ENCODE results near the gene AMFR.
A peak's percentile ranks its signal among the peaks of the same experiment; 100 is the strongest.

AMFR gene

GRCh38 chr16:56332464-56333079 is 92.8 kb downstream of the AMFR start:
- no peak for DNase-seq (ENCODE audit: low read depth in 2 of 2)

DNA sequence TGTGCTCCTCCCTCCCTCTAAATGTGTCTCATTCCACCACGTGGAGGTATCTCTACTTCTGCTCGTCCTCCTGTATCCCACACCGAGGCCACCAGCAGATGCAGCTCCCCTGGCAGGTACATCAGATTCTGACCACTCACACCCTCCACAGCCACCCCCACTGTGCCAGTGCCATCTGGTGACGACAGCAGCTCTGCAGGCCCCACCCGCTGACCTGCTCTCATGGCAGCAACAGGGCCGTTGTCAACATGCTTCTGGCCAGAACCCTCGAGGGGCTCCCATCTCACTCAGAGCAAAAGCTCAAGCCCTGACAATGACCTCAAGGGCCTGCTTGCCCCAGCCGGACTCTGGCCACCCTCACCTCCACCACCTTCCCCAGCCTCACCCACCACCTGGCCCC is 93.4 kb downstream of the AMFR start:
- DNase-seq (ENCODE audit: low read depth in 2 of 2) = no peak

GRCh38 chr16:56331399-56331798 is 93.9 kb downstream of the AMFR start:
- DNase-seq (ENCODE audit: low read depth in 2 of 2) = no peak

GRCh38 chr16:56330476-56330875 is 94.9 kb downstream of the AMFR start:
- no peak for DNase-seq (ENCODE audit: low read depth in 2 of 2)

DNA sequence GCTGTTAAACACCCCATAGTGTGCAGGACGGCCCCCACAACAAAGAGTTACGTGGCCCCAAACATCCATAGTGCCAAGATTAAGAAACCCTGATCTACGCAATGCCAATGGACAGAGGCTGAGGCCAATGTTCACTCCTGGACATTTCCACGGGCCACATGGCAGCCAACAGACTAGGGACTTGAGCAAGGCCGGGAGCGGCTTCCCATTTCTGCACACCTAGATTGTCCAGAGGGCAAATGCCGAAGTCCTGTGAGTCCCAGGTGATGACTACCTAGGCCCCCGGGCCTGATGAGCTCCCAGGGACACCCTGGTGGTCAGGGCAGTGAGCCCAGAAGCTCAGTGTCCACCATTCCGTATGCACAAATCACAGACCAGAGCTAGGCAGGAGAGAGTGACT is 95.5 kb downstream of the AMFR start:
- no peak for DNase-seq (ENCODE audit: low read depth in 2 of 2)

GRCh38 chr16:56328276-56329022 is 96.9 kb downstream of the AMFR start:
- DNase-seq (ENCODE audit: low read depth in 2 of 2) = no peak

GRCh38 chr16:56327929-56328258 is 97.5 kb downstream of the AMFR start:
- DNase-seq (ENCODE audit: low read depth in 2 of 2) = no peak

DNA sequence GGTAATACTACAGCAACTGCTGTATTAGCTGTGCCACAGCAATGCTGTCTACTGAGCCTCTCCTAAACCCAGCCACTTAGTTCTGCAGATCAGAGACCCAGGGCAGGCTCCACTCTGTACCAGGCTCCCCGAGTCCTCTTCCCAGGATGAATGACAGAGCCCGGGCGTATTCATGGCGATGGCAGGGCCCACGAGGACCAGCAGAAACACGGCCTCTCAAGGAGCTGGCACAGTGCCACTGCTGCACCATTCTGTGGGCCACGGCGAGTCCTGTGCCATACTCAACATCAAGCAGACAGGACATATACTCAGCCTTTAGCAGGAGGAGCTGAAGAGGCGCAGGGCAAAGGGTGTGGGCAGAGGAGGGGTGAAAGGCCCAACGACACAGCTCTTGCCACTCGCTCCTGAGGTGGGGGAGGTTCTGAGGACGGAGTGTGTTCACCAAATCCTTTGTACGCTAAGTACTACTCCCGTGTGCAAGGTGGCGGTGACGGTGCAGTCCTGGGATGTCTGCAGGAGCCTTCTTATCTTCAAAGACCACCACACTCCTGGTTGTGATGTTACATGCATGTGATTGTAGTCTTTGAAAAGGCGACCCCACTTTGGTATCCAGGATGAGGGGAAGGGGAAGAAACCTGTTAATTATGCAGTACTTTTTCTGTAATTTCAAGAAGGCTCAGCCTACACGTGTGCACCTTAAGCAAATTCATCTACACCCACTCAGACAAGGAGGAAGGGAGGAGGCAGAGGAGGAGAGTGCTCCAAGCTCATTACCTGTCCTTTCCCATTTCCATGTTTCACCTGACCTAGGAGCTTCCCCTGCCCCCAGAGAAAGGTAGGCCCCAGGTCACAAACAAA is 98.0 kb downstream of the AMFR start:
- DNase-seq (ENCODE audit: low read depth in 2 of 2) = no peak

DNA sequence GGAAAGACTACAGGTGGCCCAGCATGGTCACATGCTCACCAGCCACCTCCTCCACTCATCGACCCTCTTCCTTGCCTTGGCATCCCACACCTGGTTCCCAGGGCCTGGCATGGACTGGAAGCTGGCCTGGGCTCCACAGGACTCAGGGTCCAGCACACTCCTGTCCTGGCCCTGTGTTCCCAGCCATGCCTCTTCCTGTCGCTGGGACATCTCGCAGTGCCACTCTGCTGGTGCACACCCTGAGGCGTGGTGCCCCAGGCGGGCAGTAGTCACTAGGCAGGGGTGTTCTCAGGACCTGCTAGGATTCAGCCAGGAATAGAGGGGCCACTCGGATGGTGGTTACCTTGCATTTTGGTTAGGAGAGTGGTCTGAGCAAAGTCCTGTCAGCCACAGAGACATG is 99.4 kb downstream of the AMFR start:
- DNase-seq (ENCODE audit: low read depth in 2 of 2) = no peak

DNA sequence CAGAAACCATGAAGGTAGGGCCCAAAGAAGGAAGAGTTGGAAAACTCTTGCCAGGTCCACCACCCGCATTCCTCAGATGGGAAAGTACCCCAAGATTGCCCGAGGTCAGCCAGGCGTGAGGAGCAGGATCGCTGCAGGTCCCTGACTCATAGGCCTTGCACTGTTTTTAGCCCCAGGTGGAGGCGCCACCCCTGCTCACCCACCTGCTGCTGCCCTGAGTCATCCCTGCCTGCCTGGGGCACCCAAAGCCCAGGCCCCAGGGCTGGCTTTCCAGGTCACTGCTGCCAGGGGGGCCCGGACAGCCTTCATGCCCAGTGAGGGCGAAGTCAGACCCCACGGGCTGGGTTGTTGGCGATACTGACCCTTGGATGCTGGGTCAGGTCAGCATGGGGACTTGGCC is 100.9 kb downstream of the AMFR start:
- DNase-seq (ENCODE audit: low read depth in 2 of 2) = no peak

GRCh38 chr16:56321571-56321970 is 103.8 kb downstream of the AMFR start:
- DNase-seq (ENCODE audit: low read depth in 2 of 2) = no peak

- DNase-seq (ENCODE audit: low read depth in 2 of 2) = no peak
These were observed 104.4 kb downstream of the AMFR start for GRCh38 chr16:56320811-56321558.

DNA sequence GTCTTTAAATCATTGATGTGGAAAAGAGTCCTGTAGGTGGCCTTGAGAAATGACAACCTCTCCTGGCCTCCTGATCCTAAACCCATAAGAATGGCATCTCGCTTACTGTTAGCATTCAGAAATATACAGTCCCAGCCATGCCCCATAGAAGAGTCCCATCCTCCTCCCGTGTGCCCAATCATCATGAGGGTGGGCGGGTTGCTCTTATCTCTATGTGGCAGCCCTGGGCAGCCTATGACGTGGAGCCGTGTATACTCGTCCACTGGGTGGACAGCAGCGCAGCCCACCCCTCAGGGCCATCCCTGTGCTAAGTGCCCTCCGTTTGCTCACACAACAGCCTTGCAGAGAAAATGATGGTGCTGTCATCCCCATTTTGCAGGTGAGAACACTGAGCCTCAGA is 105.3 kb downstream of the AMFR start:
- no peak for DNase-seq (ENCODE audit: low read depth in 2 of 2)

GRCh38 chr16:56319376-56319775 is 106.0 kb downstream of the AMFR start:
- no peak for DNase-seq (ENCODE audit: low read depth in 2 of 2)

DNA sequence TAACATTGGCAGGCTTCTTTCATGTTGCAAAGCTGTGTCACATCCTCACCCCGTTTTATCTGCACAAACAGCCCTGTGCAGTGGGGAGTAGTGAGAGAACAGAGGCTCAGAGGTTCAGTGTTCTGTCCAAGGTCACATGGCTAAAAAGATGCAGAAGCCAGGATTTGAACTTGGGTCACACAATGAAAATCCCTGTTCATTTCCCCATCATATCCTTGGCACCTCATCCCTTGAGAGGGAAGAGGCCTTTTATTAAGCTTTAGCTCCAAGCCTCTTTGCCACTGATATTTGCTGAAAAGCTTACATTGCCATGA is 106.6 kb downstream of the AMFR start:
- DNase-seq (ENCODE audit: low read depth in 2 of 2) = no peak

DNA sequence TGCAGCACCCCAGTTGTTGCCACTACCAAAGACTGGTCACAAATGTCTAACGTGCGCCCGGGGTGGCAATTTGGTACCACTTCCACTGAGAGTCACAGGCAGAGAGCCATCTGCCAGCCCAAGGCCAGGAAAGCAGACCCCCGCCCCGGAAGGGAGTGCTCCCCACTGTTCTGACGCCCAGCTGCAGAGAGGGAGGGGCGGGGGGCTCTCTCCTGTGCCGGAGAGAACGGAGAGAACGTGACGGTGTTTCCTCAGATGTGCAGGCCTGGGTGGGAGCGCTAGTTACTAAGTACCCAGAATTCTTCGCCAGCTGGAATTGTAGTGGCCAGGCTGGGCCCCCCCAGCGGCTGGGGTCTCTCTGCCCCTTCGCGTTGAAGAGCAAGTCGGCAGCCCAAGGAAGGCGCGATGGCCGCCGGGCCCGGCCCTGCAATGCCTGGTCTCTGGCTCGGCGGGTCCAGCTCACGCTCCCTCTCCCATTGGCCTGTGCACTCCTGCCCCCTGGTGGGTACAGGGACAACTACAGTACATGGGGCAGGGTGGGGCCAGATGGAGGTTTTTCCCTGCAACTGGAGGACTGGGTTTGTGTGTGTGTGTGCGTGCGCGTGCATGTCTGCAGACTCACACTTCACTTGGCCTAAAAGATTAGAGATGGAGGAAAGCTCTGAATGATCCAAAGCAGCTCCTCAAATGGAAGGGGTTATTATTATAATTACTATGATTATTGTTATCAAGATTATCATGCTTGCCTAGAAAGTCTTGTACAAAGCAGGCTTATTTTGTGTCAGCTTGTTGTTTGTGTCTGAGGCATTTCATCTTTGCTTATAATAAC is 107.1 kb downstream of the AMFR start:
- peak; percentile 62 to 68 for DNase-seq (ENCODE audit: low read depth in 2 of 2)

DNA sequence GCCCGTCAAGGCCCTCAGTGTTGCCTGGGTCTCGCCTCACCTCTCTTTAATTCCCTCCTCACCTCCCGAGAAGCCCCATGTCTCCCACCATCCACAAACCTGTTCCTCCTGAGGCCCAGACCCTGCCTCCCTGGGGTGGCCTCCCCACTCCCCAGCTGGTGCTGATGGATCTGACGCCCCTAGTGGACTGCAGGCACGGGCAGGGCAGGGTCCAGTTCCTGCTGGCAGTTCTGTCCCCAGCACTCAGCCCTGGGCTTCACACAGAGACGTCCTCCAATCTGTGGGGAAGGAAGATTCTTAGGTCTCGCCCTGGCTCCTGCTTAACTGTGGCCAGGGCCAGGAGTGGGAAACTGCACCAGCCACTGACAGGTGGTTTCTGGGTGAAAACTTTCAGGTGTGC is 108.8 kb downstream of the AMFR start:
- no peak for DNase-seq (ENCODE audit: low read depth in 2 of 2)

DNA sequence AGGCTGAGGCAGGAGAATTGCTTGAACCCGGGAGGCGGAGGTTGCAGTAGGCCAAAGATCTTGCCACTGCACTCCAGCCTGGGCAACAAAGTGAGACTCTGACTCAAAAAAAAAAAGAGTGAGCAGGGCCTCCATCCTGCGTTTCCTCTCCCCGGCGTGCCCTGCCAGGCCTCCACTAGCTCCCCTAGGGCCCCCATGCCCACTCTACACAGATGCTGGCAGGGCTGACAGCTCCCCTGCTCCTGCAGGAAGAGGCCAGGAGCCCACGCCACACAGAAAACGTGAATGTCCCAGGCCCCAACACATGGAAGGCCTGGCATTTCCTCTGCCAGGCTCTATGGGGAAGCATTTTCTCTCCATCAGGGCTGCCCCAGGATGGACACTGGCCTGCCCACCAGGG is 109.4 kb downstream of the AMFR start:
- no peak for DNase-seq (ENCODE audit: low read depth in 2 of 2)

DNA sequence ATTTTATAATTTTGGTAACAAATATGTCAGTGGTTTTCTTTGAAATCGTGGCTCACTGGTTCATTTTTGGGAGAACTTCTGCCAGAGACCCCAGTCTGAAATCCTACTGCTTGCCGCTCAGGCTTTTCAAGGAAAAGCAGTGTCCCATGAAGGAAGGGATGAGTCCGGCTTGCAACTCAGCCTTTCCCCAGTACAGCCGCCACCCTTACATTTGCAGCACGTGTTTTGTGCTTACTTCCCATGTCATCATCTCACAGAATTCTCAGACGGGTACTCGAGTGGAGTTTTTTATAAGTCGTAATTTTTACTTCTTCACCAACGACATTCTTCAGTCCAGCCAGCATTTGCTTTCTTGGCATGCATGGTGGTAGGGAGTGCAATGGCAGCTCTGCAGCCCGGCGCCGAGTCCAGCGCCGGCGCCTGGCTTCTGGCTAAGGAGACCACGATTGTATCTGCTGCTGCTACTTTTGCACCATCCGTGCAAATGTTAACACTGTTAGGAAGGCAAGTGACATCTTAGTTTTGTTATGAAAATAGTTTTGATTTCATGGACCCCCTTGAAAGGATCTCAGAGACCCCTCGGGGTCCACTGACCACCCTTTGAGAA is 111.0 kb downstream of the AMFR start:
- no peak for DNase-seq (ENCODE audit: low read depth in 2 of 2)

- no peak for DNase-seq (ENCODE audit: low read depth in 2 of 2)
These were observed 112.8 kb downstream of the AMFR start for GRCh38 chr16:56312556-56312955.

GRCh38 chr16:56312028-56312300 is 113.4 kb downstream of the AMFR start:
- no peak for DNase-seq (ENCODE audit: low read depth in 2 of 2)

Data from activated CD4-positive, alpha-beta T cell treated with anti-CD3 and anti-CD28 coated beads for 24 hours (primary cell).